CD4-positive, alpha-beta T cell (primary cell): ENCODE results near the gene XDH. TPM values are rescaled to one million over a fixed set of nuclear protein-coding genes. Genes with fewer than 3 reads are reported as not detected.

Experiments
- ATAC-seq: fragments of 200-7000 bp; cut with Tn5 transposase; one replicate; pipeline ENCODE4 v1.10.0; 2022; ENCODE audit warnings: mild to moderate bottlenecking; ENCODE audit not compliant: poor library complexity
- CTCF ChIA-PET: fragments of 350-600 bp; sonication (Branson Sonifier 250); formaldehyde crosslinking; loops from one replicate; lab custom pipeline; 2021; ENCODE audit warnings: antibody characterized with exemption, inconsistent platforms; lab: Charles Lee
- POLR2A ChIA-PET: fragments of 350-600 bp; sonication (Branson Sonifier 250); formaldehyde crosslinking; loops from one replicate; lab custom pipeline; 2021; ENCODE audit warnings: antibody characterized with exemption, inconsistent platforms; lab: Charles Lee
- DNase-seq, 14 experiments: peaks; one replicate each; pipeline ENCODE4 v3.0.0-alpha.2; 2013 to 2020; ENCODE audit warnings: mixed read lengths in 2 of 14
- H3K27ac ChIP-seq, 2 donors: one replicate each; pipeline versions ENCODE4 v1.5.1 to v1.7.0; 2013; ENCODE audit warnings: low read length in 2 of 2, low read depth in 1 of 2, mild to moderate bottlenecking in 1 of 2
- H3K27me3 ChIP-seq, 2 experiments: 1 replicate in 1 of 2; 2 replicates in 1 of 2; pipeline versions ENCODE4 v1.6.1 to v1.7.0; 2013; ENCODE audit warnings: low read length in 2 of 2, control low read depth in 1 of 2, mild to moderate bottlenecking in 1 of 2, moderate library complexity in 1 of 2; ENCODE audit not compliant: insufficient read depth in 2 of 2, control insufficient read depth in 1 of 2
- H3K36me3 ChIP-seq: one replicate; pipeline ENCODE4 v1.6.1; 2013; ENCODE audit warnings: low read length, control low read depth; ENCODE audit not compliant: insufficient read depth
- H3K4me1 ChIP-seq: one replicate; pipeline ENCODE4 v1.6.1; 2013; ENCODE audit warnings: low read length, control low read depth; ENCODE audit not compliant: insufficient read depth
- H3K4me3 ChIP-seq: one replicate; pipeline ENCODE4 v1.5.1; 2013; ENCODE audit warnings: mild to moderate bottlenecking, low read length, moderate library complexity
- H3K9me3 ChIP-seq, 2 experiments: 1 replicate in 1 of 2; 2 replicates in 1 of 2; pipeline versions ENCODE4 v1.6.1 to v1.7.0; 2013; ENCODE audit warnings: low read length in 2 of 2, mild to moderate bottlenecking in 2 of 2, control low read depth in 1 of 2, moderate library complexity in 1 of 2; ENCODE audit not compliant: control insufficient read depth in 1 of 2, insufficient read depth in 1 of 2
- H3K27ac Mint-ChIP-seq: one replicate; pipeline ENCODE4 v1.8.0; 2020; ENCODE audit warnings: mixed read lengths
- H3K27me3 Mint-ChIP-seq: one replicate; pipeline ENCODE4 v1.8.0; 2021; ENCODE audit warnings: mixed read lengths
- H3K36me3 Mint-ChIP-seq: one replicate; pipeline ENCODE4 v1.8.0; 2021; ENCODE audit warnings: low read depth, mixed read lengths
- H3K4me1 Mint-ChIP-seq: one replicate; pipeline ENCODE4 v1.8.0; 2021; ENCODE audit warnings: low read depth, mixed read lengths
- H3K4me3 Mint-ChIP-seq: one replicate; pipeline ENCODE4 v1.8.0; 2020; ENCODE audit warnings: mild to moderate bottlenecking, mixed read lengths
- H3K9me3 Mint-ChIP-seq: one replicate; pipeline ENCODE4 v1.8.0; 2020; ENCODE audit warnings: mixed read lengths
- intact Hi-C, 2 experiments: fragments of 100-400 bp; cut with DNase I in 1 of 2; cut with micrococcal nuclease in 1 of 2; formaldehyde crosslinking; loops; one replicate each; pipeline versions ENCODE4 v1.15.1 to v1.9.0; 2023 to 2025; cut with DNase I, micrococcal nuclease
- total RNA-seq, 174 experiments: library from RNA in 2 of 174; stranded (reverse) in 2 of 174; gene quantifications; one replicate each; pipeline ENCODE4 v1.2.3 and lab custom pipeline; 2021 to 2026
- TF ChIP-seq, protein P1 (sequence below): fragments of 200-600 bp; IDR thresholded peaks from one replicate; pipeline ENCODE4 v1.8.0; 2022; ENCODE audit warnings: antibody characterized with exemption, mild to moderate bottlenecking

The XDH gene
- total RNA-seq, 2 experiments from 2014 or later: 0.05 TPM; not detected in 1

DNA sequence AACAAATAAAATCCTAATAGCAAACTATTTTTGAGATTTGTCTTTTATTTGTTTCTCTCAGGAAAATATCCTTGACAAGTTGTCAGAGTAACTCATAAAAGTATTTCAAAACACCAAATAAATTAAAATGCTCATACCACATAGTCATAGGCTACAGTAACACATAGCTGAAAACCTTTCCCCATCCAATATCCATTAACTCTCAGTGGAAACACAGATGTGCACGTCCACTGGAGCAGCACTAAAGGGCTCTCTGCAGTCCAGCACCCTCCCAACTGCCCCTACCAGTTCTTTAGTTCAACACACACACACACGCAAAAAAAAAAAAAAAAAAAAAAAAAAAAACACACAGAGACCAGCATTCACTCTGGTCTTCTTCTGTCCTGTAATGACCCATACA is 879 bp upstream of the XDH start:
- no peaks in the 10 kb centered on the region for H3K36me3 ChIP-seq
- POLR2A ChIA-PET: no interaction called here
- ATAC-seq (no peak), DNase-seq (no peak)
- peaks cover 23% of the 10 kb centered on the region for H3K4me1 Mint-ChIP-seq
- H3K36me3 Mint-ChIP-seq: no peaks in the 10 kb centered on the region
- TF ChIP-seq, protein P1, sequence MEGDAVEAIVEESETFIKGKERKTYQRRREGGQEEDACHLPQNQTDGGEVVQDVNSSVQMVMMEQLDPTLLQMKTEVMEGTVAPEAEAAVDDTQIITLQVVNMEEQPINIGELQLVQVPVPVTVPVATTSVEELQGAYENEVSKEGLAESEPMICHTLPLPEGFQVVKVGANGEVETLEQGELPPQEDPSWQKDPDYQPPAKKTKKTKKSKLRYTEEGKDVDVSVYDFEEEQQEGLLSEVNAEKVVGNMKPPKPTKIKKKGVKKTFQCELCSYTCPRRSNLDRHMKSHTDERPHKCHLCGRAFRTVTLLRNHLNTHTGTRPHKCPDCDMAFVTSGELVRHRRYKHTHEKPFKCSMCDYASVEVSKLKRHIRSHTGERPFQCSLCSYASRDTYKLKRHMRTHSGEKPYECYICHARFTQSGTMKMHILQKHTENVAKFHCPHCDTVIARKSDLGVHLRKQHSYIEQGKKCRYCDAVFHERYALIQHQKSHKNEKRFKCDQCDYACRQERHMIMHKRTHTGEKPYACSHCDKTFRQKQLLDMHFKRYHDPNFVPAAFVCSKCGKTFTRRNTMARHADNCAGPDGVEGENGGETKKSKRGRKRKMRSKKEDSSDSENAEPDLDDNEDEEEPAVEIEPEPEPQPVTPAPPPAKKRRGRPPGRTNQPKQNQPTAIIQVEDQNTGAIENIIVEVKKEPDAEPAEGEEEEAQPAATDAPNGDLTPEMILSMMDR: no peak
- peaks cover 6 to 23% of the 10 kb centered on the region in 2 experiments for H3K9me3 ChIP-seq
- no peak overlapping the region for H3K27ac ChIP-seq
- no peak overlapping the region for H3K4me3 ChIP-seq
- H3K4me1 ChIP-seq: peaks cover 12% of the 10 kb centered on the region
- H3K4me3 Mint-ChIP-seq: no peak overlapping the region
- peaks cover 6% of the 10 kb centered on the region for H3K27me3 Mint-ChIP-seq
- CTCF ChIA-PET: no interaction called here
- H3K27ac Mint-ChIP-seq: no peak overlapping the region
- peaks cover 6% of the 10 kb centered on the region for H3K9me3 Mint-ChIP-seq
- no peaks in the 10 kb centered on the region for H3K27me3 ChIP-seq
- intact Hi-C loops: no loop called here

DNA sequence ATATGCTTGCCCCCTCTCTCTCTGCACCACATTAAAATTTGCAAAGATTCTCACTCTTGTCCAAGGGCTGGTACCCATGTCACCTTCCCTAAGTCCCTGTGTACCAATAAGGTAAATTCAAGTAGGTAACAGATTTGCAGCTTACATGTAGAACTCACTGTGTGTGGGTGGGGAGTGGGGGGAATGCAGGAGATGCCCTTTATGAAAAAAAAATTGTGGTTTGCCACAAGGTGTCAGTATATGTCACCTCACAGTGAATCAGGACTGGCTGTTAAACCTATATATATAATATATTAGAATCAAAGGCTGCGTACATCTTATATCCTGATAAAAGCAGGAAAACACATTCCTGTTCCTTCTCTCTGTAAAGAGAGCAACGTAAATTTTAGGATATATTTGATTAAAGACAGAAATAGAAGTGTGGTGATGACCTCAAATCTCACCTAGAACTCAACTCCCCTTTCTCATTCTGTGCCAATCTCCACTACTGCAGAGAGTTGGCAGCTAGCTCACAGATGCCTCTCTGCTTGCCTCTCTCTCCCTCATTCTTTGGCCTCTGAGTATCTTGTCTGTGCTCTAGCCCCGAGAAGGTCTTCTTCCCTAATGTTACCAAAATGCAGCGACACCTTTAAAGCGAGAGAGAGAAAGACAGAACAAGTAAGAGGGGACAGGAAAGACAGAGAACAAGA is 536 bp downstream of the XDH start:
- no peaks in the 10 kb centered on the region for H3K36me3 Mint-ChIP-seq
- TF ChIP-seq, protein P1: no peak
- intact Hi-C loops: loop anchor here in 1 of 2 experiments (5.0 kb wide), 1 partner anchor 108 kb away; no protein-coding TSS in a partner anchor
- H3K4me1 Mint-ChIP-seq: peaks cover 23% of the 10 kb centered on the region
- H3K27me3 Mint-ChIP-seq: peaks cover 9% of the 10 kb centered on the region
- ChIA-PET CTCF (interaction anchor here (1.4 kb wide), 1 partner anchor 110 kb away, joined by 3 read pairs; no protein-coding TSS in a partner anchor), POLR2A (no interaction called here)
- no peak for ATAC-seq
- no peak overlapping the region for H3K4me3 ChIP-seq
- no peak overlapping the region for H3K27ac Mint-ChIP-seq
- H3K27me3 ChIP-seq: no peaks in the 10 kb centered on the region
- peaks cover 12% of the 10 kb centered on the region for H3K4me1 ChIP-seq
- peak in 3 of 14 experiments; percentile 20 to 26 (median 23) for DNase-seq
- no peak overlapping the region for H3K4me3 Mint-ChIP-seq
- H3K27ac ChIP-seq: no peak overlapping the region
- H3K9me3 Mint-ChIP-seq: peaks cover 4% of the 10 kb centered on the region
- no peaks in the 10 kb centered on the region for H3K36me3 ChIP-seq
- H3K9me3 ChIP-seq: peaks cover 0 to 9% of the 10 kb centered on the region in 2 experiments

DNA sequence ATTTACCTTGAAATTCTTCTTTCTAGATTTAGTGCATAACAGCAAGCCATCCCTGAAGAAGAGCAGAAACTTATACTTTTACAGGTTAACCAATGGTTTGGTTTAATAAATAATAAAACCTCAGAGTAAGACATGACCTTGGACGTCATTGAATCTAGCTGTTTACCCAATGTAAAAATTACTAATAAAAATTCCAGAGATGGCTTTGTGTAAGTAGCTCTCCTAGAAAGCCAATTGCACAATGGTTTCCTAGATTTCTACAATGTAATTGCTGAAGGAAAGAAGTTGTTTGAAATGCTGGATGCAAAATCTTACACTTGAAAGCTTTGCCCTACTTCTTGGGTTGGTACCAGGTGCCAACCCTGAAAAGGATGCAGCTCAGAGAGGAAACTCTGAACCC is 1.5 kb downstream of the XDH start:
- intact Hi-C loops: loop anchor here in 1 of 2 experiments (5.0 kb wide), 1 partner anchor 109 kb away; no protein-coding TSS in a partner anchor

More for the DNA sequence above, 1.5 kb downstream of the XDH start:
- ChIA-PET CTCF (interaction anchor here (1.4 kb wide), 1 partner anchor 111 kb away, joined by 3 read pairs; no protein-coding TSS in a partner anchor), POLR2A (no interaction called here)
- Mint-ChIP-seq H3K36me3 (no peaks in the 10 kb centered on the region), H3K4me3 (no peak overlapping the region), H3K9me3 (no peaks in the 10 kb centered on the region), H3K27me3 (peaks cover 17% of the 10 kb centered on the region), H3K27ac (no peak overlapping the region), H3K4me1 (peaks cover 23% of the 10 kb centered on the region)
- peaks cover 12% of the 10 kb centered on the region for H3K4me1 ChIP-seq
- TF ChIP-seq, protein P1: no peak
- H3K27me3 ChIP-seq: no peaks in the 10 kb centered on the region
- H3K36me3 ChIP-seq: no peaks in the 10 kb centered on the region
- no peaks in the 10 kb centered on the region for H3K9me3 ChIP-seq
- H3K27ac ChIP-seq: no peak overlapping the region
- ATAC-seq (no peak), DNase-seq (no peak)
- no peak overlapping the region for H3K4me3 ChIP-seq
